ENCODE measurements around the gene GGT1.
"Not testable (repeated sequence)": the region's sequence is repeated elsewhere in the genome, so short reads cannot be mapped to it uniquely, and the experiment has no call there.

- not testable (repeated sequence) for TF ChIP-seq ZNF274 (IDR thresholded peaks at IDR 0.05; ENCODE audit: low read depth, low read length); YY1 (IDR thresholded peaks at IDR 0.05; ENCODE audit: insufficient read depth, insufficient read length); SUZ12 (IDR thresholded peaks at IDR 0.05; ENCODE audit: extremely low read depth, insufficient read depth, insufficient read length)
Measured at GRCh38 chr22:24636513-24636912, 33.5 kb downstream of the GGT1 start.
